NB4 (cell line): ENCODE results near the gene CUL9.

Experiments used
- POLR2A ChIP-seq: IDR thresholded peaks from 2 replicates; pipeline ENCODE4 v1.6.1; 2011; ENCODE audit warnings: mild to moderate bottlenecking; ENCODE audit not compliant: insufficient read length; ENCODE audit errors: extremely low read depth
- TF ChIP-seq, protein P1 (sequence below): IDR thresholded peaks from one replicate; pipeline ENCODE4 v1.5.1; 2012; ENCODE audit warnings: low read depth, low read length

DNA sequence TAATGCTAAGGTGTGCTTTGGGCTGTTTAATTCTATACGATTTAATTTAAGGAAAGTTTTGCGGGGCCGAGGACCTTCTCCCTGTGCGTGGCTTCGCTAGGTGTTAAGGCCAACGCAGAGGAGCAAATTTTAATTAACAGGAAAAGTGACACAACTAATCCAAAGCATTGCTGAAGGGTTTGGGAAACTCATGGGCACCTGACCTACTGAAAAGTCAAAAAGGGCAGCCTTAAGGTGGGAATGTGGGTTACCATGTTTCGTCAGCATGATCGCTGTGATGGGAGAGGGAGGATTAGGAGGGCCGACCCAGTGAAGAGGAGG lies 415 bp upstream of the CUL9 start:
- TF ChIP-seq, protein P1, sequence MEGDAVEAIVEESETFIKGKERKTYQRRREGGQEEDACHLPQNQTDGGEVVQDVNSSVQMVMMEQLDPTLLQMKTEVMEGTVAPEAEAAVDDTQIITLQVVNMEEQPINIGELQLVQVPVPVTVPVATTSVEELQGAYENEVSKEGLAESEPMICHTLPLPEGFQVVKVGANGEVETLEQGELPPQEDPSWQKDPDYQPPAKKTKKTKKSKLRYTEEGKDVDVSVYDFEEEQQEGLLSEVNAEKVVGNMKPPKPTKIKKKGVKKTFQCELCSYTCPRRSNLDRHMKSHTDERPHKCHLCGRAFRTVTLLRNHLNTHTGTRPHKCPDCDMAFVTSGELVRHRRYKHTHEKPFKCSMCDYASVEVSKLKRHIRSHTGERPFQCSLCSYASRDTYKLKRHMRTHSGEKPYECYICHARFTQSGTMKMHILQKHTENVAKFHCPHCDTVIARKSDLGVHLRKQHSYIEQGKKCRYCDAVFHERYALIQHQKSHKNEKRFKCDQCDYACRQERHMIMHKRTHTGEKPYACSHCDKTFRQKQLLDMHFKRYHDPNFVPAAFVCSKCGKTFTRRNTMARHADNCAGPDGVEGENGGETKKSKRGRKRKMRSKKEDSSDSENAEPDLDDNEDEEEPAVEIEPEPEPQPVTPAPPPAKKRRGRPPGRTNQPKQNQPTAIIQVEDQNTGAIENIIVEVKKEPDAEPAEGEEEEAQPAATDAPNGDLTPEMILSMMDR = no peak
- TF ChIP-seq POLR2A = no peak
